Neural crest cell (in vitro differentiated cells): ENCODE results near the gene HECTD1. TPM values are rescaled to one million over a fixed set of nuclear protein-coding genes. Genes with fewer than 3 reads are reported as not detected.
A peak's percentile ranks its signal among the peaks of the same experiment; 100 is the strongest.
"Not testable (repeated sequence)": the region's sequence is repeated elsewhere in the genome, so short reads cannot be mapped to it uniquely, and the experiment has no call there.

ENCODE experiments used
- DNase-seq: peaks from one replicate; pipeline ENCODE4 v3.0.0; 2021; ENCODE audit warnings: low read depth, mixed read lengths, low spot score
- H3K27ac Mint-ChIP-seq: one replicate; pipeline ENCODE4 v1.8.0; 2021; ENCODE audit warnings: mild to moderate bottlenecking, mixed read lengths; ENCODE audit not compliant: unreplicated experiment
- H3K27me3 Mint-ChIP-seq: 2 replicates; pipeline ENCODE4 v1.8.0; 2021; ENCODE audit warnings: low read depth, mild to moderate bottlenecking, mixed read lengths
- H3K36me3 Mint-ChIP-seq: 2 replicates; pipeline ENCODE4 v1.8.0; 2021; ENCODE audit warnings: low read depth, mild to moderate bottlenecking, mixed read lengths
- H3K4me1 Mint-ChIP-seq: 2 replicates; pipeline ENCODE4 v1.8.0; 2021; ENCODE audit warnings: mixed read lengths
- H3K4me3 Mint-ChIP-seq: one replicate; pipeline ENCODE4 v1.8.0; 2021; ENCODE audit warnings: mild to moderate bottlenecking, mixed read lengths
- H3K9me3 Mint-ChIP-seq: 2 replicates; pipeline ENCODE4 v1.8.0; 2021; ENCODE audit warnings: mixed read lengths
- CTCF ChIP-seq: fragments of 200-600 bp; sonication (generic); conservative IDR thresholded peaks from 2 replicates; pipeline ENCODE4 v1.5.0; 2021; ENCODE audit warnings: antibody characterized with exemption, mild to moderate bottlenecking
- total RNA-seq: library from RNA; stranded (reverse); gene quantifications from 2 replicates; pipeline ENCODE4 v1.2.1, GENCODE V29; 2021

Gene HECTD1
- total RNA-seq, 1 donor from 2014 or later, result 152 TPM

- Mint-ChIP-seq H3K9me3 (no peaks in the 10 kb centered on the region), H3K27me3 (no peaks in the 10 kb centered on the region), H3K36me3 (no peaks in the 10 kb centered on the region), H3K4me3 (no peak overlapping the region), H3K4me1 (no peaks in the 10 kb centered on the region), H3K27ac (no peak overlapping the region)
- no peak for TF ChIP-seq CTCF
- DNase-seq, result no peak
Measured at GRCh38 chr14:31057035-31057434, 150.6 kb downstream of the HECTD1 start.

- H3K36me3 Mint-ChIP-seq, DNase-seq, H3K4me1 Mint-ChIP-seq, H3K27me3 Mint-ChIP-seq, H3K9me3 Mint-ChIP-seq, H3K4me3 Mint-ChIP-seq: not testable (repeated sequence)
- peak overlapping the region; percentile 63 for H3K27ac Mint-ChIP-seq
Measured at GRCh38 chr14:31052905-31053586, 154.5 kb downstream of the HECTD1 start.

- H3K4me1 Mint-ChIP-seq, result no peaks in the 10 kb centered on the region
- DNase-seq, result no peak
- no peaks in the 10 kb centered on the region for H3K27me3 Mint-ChIP-seq
- no peak overlapping the region for H3K4me3 Mint-ChIP-seq
- H3K9me3 Mint-ChIP-seq, result no peaks in the 10 kb centered on the region
- no peak overlapping the region for H3K27ac Mint-ChIP-seq
- H3K36me3 Mint-ChIP-seq, result no peaks in the 10 kb centered on the region
- no peak for TF ChIP-seq CTCF
Measured at GRCh38 chr14:31051511-31051910, 156.1 kb downstream of the HECTD1 start.

- Mint-ChIP-seq H3K4me3 (no peak overlapping the region), H3K9me3 (no peaks in the 10 kb centered on the region), H3K27ac (no peak overlapping the region), H3K27me3 (no peaks in the 10 kb centered on the region), H3K4me1 (no peaks in the 10 kb centered on the region), H3K36me3 (peaks cover 3% of the 10 kb centered on the region)
- no peak for DNase-seq
- no peak for TF ChIP-seq CTCF
Measured at GRCh38 chr14:31051023-31051422, 156.6 kb downstream of the HECTD1 start.

Other genes with a start within 250 kb of the HECTD1 start
- gene AP4S1, start 182.1 kb downstream of the HECTD1 start, total RNA-seq, result 8.0 and 8.6 TPM in 2 replicates
- gene STRN3, start 181.4 kb downstream of the HECTD1 start, total RNA-seq, result 37.8 and 38.3 TPM in 2 replicates
- 32.2 and 32.6 TPM in 2 replicates for gene HEATR5A, start 212.8 kb upstream of the HECTD1 start, total RNA-seq
- gene DTD2, start 249.7 kb upstream of the HECTD1 start, total RNA-seq, result 35.0 and 37.0 TPM in 2 replicates